GM19351 (cell line): Measurements from ENCODE around the gene CHN2.

Source experiments
- ATAC-seq: cut with Tn5 transposase; IDR thresholded peaks from one replicate; pipeline ENCODE4 v1.9.1; 2021; ENCODE audit warnings: mild to moderate bottlenecking, moderate library complexity; ENCODE audit not compliant: unreplicated experiment

The CHN2 gene

DNA sequence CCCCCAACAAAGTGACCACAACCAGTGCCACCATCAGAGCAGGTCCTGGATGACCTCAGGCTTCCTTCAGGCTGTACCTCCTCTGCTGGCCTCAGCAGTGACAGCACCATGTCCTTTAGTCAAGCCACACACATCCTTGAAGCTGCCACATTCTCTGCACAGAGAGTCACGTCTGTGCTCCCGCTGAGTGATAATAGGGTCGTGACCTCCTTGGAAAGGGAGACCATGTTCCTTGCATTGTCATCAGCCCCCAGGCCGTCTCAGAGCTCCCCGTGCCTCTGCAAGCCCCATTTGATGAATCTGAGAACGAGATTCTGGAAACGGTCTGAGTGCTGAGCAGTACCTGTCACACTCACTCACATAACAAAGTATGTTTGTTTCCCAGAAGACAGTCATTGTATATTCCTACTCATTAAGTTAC is 262.6 kb downstream of the CHN2 start:
- no peak for ATAC-seq

DNA sequence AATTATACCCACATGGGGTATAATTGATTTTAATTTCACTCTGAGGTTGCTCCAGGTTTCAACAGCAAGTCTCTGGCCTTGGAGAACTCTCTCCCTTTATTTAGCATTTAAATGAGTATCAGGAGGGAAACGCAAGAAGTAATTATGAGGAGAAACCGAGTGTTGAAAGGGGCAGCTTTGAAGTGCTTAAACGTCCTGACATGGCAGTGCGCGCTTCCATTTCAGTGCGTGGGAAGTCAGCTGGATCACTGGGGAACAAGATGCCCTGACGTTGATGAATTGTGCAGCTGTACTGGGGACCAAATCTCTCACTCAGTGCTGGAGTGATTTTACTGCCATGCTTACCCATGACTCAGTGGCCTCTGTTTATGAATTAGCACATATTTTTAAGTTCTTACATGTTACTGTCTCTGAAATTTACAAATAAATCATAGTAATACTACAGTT is 263.0 kb downstream of the CHN2 start:
- no peak for ATAC-seq

- no peak for ATAC-seq
Observed at GRCh38 chr7:29458933-29459332, 264.4 kb downstream of the CHN2 start.

- no peak for ATAC-seq
Observed at GRCh38 chr7:29459589-29459988, 265.0 kb downstream of the CHN2 start.

- ATAC-seq = no peak
Observed at GRCh38 chr7:29461996-29462395, 267.4 kb downstream of the CHN2 start.

DNA sequence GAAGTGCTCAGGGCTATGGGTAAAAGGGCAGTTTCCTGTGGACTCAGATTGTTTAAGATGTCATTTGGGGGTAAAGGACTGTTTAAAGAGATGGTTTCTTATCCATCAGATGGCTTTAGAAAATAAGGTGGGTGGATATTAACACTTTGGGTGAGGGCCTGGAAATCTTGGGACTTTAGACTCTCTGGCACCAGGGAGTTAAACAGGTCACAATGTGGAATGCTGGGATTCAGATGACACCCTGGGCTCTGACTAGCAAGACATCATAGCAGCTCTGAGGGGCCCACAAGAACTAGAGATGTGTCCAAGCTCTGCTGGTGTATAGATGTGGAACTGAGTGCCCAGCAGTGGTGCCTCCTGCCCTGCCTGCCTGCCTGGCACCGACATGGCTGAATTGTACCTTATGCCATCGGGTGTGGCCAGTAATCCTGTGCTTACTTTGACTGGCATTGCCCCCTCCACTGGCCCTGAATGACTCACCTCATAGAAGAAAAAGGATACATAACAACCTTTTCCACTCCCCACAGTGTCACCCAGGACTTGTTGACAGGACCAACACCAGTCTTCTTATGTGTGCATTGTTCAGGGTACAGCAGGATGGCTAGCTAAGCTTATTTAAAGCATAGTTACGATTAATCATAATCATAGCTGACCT is 269.1 kb downstream of the CHN2 start:
- ATAC-seq = no peak

DNA sequence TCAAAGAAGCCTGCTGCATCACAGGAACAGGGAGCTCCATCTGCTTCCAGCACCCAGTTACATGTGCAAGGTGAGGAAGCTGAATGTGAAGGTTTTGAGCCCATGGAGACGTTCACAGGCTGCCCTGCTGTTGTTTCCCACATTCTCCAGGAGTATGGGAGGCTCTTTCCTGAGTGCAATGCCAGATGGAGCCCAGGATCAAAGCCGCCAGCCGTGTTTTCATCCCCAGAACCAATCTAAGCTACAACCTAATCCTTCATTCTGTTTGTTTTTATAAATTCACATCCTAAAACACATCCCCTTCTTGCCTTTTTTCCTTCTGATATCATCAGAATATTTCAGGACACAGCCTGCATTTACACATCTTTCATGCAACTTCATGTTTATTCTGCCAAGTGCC is 270.2 kb downstream of the CHN2 start:
- no peak for ATAC-seq

DNA sequence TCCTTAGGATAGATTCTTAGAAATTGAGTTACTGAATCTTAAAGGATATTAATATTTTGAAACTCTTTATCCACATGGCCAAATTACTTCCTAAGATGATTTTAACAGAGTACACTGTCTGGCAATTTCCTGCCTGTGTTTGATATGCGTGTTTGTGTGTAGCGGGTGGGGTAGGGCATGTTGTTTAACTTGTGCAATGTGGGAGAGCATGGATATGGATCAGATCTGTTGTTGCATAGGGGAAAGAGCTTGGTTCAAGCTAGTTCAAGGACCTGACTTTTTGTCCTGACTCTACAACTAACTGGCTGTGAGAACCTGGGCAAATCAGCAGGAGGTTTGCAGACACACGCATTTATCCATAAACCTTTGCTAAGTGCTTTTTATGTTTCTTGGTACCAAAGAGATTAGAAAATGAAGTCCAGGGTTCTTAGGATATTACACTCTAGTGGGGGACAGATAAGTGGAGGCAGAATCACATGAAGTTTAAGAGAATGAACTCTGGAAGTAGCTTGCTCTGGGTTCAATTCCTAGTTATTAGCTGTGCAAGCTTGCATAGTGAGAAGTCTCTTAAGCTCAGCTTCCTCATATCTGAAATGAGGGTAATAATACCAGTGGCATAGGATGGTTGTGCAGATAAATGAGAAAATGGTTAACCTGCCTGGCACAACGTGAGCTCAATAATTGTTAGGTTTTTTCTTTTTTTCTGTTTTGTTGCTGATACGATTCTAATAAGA is 272.8 kb downstream of the CHN2 start:
- no peak for ATAC-seq

- ATAC-seq = no peak
Observed at GRCh38 chr7:29468196-29468595, 273.6 kb downstream of the CHN2 start.

- ATAC-seq = no peak
Observed at GRCh38 chr7:29469281-29469680, 274.7 kb downstream of the CHN2 start.

DNA sequence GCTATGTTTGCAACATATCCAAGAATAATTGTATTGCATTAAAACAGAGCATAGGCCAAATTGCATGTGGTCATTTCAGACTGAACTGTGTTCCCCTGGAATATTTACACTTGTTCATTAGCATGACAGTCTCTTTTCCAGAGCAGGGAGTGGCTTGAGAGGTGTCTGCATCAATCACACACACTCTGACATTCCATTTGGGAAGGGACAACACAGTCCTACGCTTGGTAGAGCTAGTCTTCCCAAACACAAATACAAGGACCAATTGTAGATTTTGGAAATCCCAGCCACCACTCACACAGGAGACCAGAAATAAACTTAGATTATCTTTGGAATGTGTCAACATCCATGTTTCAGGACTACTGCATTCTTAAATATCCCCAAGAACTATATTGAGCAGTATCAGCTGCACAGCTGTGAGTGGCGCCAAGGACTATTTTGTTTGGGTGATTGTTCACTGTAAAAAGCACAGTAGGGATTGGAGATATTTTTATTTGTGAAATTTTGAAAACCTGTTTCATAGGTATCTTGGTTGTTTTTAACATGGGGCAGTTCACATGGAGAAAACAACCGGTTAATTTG is 275.5 kb downstream of the CHN2 start:
- no peak for ATAC-seq

DNA sequence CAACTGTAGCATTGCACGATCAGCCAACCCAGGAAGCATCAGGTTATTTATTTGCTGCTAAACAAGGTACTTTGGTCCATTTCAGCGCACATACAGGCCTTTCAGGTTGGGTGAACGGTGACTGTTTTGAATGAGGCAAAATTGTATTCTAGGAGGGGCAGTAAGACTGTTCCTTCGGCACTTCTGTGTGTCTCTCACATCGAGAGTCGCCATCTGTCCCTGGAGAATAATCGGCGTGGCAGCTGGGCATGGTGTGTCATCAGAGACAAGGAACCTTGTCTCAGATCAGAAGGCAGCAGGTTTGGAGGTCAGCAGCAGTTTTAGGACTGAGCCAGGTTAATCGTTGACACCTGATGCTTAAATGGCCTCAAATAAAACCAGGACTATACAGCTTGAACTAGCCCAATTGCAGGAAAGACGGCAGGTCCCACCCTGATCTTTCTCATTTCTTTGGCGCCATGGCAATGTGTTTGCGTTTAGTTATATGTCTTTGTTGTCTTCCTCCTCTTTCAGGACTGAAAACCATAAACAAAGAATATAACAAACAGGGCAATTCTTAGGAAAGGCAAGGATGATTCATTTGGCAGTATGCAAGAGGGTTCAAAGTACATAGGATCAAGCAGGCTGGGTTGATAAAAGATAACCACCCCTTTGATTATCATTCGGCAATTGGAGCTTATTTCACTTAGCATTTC is 277.0 kb downstream of the CHN2 start:
- no peak for ATAC-seq

GRCh38 chr7:29476916-29477315 is 282.3 kb downstream of the CHN2 start:
- ATAC-seq = no peak

- no peak for ATAC-seq
Observed at GRCh38 chr7:29478226-29478625, 283.7 kb downstream of the CHN2 start.

DNA sequence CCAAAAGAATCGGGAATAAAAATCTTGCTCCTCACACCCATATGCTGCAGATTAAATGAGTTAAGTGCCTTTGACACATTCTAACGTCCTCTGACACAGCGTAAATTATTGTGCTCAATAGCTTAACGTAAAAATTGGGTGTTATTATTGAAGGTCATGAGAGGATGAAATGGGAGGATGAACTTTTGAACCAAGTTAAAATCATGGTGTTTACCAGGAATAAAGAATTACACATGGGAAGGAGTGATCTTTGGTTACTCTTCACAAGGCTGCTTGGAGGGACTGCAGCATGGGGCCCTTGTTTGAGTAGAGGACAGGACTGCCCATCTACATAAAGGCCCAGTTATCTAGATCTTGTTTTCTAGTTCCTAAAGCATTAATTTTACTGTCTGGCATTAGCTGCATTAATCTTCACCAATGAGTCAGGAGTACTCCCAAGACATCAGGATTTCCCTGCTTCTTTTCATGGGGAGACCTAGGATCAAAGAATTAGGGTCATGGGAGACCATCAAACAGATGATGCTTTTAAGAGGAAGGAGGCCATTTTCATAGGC is 284.2 kb downstream of the CHN2 start:
- no peak for ATAC-seq

DNA sequence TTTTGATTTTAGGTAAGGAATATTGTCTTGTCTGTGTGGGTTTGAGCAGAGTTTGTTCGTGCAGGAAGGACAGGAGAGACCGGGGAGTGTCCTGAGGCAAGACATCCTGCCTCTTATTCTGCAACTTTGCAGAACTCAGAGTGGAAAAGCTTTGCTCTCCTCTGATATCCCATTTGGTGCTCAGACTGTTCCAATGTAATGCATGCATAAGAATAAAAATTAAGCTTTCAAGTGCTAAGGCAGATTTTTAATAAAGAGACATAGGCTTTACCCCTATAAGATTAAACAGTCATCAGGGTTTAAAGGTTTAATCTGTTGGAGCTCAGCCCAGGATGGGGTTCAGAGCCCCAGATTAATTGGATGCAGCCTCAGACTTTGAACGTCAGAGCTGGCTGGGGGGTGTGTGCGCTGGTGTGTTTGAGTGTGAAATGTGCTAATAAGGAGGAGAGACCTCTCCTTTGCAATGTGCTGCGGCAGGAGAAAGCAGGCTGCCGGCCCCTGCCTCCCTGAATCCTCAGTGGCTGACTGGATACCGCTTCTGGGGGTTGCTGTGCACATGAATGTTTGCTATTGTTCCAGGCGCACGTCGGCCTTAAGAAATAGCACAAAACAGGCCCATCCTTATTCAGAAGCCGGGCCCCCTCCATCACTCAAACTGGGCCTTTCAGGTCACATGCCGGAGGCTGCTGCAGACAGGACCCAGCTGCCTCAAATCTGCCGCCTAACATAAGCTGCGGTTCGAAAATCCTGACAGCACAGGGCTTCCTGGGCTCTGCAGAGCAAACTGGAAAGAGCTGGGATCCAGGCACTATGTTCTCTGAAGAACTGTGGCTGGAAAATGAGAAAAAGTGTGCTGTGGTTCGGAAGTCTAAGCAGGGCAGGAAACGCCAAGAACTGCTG is 285.0 kb downstream of the CHN2 start:
- ATAC-seq = no peak

- no peak for ATAC-seq
Observed at GRCh38 chr7:29480451-29480850, 285.9 kb downstream of the CHN2 start.

GRCh38 chr7:29480934-29481651 is 286.5 kb downstream of the CHN2 start:
- ATAC-seq = no peak

GRCh38 chr7:29482056-29482455 is 287.5 kb downstream of the CHN2 start:
- ATAC-seq = no peak
